GM18502 (cell line): Measurements from ENCODE around the gene UBLCP1.
"Not testable (repeated sequence)": the region's sequence is repeated elsewhere in the genome, so short reads cannot be mapped to it uniquely, and the experiment has no call there.

Experiments
- ATAC-seq: cut with Tn5 transposase; IDR thresholded peaks from one replicate; pipeline ENCODE4 v1.9.1; 2021; ENCODE audit warnings: mild to moderate bottlenecking; ENCODE audit not compliant: unreplicated experiment, poor library complexity

Gene UBLCP1, protein sequence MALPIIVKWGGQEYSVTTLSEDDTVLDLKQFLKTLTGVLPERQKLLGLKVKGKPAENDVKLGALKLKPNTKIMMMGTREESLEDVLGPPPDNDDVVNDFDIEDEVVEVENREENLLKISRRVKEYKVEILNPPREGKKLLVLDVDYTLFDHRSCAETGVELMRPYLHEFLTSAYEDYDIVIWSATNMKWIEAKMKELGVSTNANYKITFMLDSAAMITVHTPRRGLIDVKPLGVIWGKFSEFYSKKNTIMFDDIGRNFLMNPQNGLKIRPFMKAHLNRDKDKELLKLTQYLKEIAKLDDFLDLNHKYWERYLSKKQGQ

DNA sequence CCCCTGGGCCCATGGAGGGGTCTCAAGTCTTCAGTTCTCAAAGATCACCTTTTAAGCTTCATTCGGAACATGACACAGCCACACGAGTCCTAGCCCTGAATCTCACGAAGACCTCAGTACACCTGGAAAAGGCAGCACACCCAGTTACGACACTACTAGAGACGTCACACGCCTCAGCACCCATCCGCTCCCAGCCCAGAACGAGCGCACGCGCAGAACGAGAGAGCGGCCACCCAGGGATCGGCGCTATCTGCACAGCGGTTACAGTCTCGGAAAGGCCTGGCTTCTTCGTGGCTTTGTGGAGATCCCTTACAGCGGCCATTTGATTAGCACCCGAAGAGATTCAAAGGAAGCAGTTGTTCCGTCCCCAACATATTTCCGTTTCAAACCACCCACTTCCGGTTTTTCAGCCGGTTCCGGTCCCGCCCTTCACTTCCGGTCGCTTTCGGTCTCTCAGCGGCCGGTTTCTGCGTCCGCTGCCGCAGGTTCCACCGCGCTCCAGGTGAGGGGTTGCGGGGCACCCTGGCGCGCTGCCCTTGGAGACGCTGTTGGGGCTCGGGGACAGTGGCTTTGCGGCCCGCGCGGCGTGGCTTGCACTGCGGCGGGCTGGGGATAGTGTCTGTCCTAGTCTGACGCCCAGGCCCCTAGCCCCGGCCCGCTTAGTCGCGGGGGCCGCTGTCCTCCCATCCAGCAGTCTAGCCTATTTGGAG, at the start of gene UBLCP1:
TSS of gene UBLCP1 (plus strand) at position 432 of the 710 bp plus-strand sequence. CDS start 5,626 bp downstream, outside the sequence.
- ATAC-seq: peak; percentile 93

DNA sequence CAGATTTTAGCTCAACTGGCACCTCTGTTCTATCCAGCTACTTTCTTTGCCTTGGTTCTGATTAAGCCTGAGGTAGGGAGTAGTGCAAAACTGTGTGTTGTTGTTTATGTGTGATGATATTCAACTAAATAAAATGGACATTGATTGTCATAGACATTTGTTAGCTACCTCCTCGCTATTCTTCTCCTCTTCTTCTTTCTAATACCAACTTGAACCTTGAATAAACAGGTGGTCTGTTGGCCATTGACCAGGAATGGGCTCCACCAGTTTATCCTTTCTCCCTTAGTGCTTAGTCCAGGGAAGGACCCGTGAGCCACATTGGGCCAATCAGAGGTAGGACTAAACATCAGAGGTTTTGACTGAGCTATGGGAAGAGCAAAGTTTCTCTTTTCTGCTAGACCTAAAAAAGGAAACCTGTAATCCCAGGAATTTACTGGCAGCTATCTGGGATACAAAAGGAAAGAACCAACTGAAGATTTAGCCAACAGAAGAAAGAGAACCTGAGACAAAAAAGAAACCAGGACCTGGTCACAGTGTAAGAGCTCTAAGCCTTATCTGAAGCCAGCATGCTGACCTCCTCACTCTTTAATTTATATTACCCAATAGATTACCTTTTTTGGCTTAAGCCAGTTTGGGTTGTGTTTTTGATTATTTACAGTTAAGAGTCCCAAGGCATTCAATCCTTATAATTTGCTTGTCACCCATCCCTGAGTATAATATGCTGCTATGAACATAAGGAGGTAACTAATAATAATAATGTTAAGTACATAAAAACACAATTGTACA, 48.4 kb upstream of the UBLCP1 start:
- ATAC-seq: no peak

DNA sequence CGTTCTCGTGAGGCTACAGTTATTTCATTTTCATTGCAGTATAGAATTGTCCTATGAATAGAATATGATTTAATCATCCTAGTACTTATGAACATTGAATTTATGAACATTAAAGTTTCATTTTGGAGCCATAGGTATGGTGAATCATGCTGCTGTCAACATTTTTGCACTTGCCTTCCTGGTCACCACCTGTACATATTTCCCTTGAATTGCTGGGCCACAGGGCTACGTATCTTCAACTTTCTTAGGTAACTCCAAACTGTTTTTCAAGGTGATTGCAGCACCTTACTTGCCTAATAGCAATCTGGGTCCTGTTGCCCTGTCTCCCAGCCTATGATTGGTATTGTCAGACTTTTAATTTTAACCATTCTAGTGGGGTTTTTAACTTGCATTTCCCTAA, 47.2 kb upstream of the UBLCP1 start:
- ATAC-seq: no peak

DNA sequence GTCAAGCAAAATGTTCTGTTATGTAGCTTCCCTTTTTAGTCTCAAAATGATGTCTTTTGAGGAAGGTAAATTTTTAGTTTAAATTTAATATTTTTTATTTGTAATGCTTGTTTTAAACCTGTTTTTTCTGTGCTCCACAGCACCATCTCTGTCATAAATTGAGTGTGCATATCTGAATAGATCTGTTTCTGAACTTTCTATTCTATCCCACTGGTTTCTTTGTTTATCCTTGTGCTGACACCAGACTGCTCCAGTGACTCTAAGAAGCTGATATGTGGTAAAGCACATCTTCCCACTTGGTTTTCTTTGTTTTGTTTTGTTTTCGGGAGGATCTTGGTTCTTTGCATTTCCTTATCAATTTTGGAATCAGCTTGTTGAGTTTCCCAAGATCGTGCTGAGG, 46.6 kb upstream of the UBLCP1 start:
- no peak for ATAC-seq

DNA sequence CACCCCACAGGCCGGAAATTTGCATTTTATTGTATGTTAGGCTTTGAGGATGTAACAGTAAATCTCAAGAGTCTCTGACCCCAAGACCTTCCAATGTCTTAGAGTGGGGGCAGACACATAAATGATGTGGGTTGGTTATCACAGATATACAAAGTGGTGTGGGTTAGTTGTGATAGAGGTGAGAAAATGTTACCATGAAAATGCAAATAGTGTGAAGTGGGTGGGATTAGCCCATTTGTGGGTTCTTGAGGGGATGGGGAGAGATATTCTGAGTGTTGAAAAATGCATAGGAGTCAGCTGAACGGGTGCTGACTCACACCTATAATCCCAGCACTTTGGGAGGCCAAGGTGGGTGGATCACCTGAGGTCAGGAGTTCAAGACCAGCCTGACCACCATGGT, 45.9 kb upstream of the UBLCP1 start:
- no peak for ATAC-seq

DNA sequence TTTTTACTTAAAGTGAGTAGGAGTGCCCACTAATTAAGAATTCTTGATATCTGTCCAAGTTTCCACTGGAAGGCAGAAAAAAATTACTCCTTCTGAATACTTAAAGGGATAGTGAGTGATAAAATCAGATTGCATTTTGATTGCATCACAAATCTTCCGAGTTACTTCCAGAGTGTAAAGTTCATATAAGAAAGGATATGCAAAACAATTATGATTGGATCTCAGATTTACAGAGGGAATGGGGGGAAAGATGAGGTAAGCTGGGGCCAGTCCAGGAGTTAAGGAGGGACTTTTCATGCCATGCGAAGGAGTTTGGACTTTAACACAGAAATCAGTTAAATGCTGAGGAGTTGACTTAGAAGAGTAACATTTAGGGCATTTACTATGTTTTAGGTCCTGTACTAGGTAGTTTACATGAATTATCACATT, 44.5 kb upstream of the UBLCP1 start:
- no peak for ATAC-seq

DNA sequence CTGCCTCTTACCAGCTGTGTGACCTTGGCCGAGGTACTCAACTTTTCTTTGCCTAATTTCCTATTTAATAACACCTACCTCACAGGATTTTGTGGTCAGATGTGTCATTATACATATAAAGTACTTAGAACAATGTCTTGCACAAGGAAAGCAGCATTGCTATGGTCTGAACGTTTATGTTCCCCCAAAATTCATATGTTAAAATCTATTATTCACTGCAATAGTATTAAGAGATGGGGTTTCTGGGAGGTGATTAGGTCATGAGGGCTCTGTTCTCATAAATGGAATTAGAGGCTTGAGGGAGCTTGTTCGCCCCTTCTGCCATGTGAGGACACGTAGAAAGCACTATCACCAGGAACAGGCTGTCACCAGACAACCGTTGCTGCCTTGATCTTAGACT, 42.9 kb upstream of the UBLCP1 start:
- ATAC-seq: no peak

DNA sequence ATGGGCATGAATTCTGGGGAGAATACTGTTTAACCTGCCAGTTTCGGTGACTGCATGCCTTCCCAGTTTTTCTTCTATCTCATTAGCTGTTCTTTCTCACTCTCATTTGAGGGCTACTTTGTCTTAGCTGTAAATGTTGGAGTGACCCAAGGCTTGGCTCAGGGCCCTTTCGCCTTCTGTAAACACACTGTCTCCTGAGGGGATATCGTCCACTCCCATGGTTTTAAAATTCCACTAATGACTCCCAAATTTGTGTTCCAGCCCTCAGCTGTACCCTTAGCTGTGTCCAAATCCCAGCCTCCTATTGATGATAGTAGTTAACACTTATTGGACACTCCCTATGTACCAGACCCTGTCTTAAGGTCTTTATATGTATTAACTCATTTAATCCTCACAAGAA, 39.6 kb upstream of the UBLCP1 start:
- no peak for ATAC-seq

DNA sequence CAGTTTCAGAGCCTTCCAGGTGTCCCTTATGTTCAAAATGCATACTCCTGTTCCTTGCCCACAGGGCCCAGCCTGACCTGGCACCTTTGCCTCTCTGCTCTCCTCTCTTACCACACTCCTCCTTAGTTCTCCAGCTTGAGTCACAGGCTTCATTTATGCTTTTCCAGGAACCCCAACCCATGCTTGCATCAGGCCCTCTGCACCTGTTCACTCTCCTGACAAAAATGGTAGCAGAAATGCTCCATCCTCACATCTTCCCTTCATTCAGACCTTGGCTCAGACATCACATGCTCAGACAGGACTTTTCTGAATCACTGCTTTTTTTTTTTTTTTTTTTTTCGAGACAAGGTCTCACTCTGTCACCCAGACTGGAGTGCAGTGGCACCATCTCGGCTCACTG, 38.6 kb upstream of the UBLCP1 start:
- ATAC-seq: no peak

DNA sequence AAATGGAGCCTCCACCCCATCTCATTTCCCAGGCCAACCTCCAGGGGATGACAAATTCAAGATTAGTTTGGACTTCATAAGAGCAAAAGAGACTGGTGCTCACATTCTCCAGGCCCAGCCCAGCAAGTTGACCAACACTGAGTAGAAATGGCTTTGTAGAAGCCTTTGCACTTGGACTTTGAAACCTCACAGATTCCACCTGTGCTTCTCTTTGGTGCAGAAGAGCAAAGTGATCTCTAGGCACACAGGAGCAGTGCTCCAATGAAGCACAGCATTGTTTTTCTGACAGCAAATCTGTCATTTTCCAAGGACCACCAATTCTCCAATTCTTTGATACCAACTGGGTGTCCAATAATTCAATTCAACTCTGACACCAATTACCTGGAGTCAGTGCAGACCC, 36.6 kb upstream of the UBLCP1 start:
- no peak for ATAC-seq

DNA sequence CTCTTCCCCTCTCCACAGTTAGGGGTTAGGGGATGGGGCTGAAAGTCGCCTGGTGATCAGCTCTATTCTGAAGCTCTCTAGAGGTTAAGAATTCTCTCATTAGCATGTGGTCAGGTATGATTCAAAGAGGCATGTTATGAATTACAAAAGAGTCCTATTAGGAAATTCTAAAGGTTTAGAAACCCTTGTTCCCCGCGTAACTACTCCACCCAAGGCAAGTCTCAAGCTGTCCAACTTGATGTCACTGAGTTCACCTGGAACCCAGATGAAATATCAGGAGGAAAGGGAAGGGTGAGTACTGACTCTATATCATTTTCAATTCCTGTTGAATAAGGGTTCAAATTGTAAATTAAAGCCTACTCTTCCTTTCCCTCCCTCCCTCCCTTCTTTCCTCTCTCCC, 35.6 kb upstream of the UBLCP1 start:
- no peak for ATAC-seq

DNA sequence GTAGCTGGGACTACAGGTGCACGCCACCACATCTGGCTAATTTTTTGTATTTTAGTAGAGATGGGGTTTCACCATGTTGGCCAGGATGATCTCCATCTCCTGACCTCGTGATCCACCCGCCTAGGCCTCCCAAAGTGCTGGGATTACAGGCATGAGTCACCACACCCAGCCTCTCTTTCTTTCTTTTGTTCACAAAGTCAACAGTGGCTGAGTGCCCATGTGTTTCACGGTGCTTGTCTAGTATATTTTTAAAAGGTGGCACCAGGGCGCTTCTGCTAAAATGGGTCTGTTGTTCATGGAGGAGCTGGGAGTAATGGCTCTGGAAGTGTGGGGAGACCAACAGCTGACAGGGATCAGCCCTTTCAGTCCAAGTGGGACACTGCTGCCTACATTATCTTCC, 35.0 kb upstream of the UBLCP1 start:
- ATAC-seq: not testable (repeated sequence)

DNA sequence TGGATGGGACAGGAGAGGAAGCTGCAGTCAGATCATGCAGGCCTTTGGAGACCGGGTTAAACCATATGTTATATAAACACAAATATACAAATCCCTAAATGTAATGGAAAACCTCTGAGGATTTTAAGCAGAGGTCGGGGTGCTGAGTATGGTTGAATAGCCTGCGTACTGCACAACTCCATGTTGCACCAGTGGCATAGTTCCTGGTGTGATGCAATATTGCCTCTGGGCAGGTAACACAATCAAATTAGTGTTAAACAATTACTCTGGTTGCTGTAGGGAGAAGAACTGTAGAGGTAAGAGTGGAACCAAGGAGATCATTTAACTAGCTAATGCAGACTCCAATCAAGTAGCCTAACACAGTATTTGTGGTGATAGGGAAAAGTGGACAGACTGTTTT, 32.4 kb upstream of the UBLCP1 start:
- ATAC-seq: no peak

DNA sequence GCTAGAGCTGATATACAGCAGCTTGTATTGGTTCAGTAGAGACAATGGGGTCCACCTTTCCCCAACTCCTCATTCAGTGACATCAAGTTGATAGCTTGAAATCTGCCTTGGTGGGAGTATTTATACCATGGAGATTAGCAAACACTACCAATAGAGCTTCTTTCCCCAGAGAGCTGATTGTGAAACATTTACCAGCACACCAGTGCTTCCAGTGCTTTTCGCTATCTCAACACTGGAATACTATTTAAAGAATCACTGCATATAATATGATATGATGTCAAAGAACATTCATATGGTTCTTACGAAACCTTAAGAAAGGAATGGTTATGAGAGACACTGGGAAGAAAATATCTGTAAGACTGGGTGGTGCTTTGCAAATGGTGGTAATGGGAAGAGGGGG, 31.9 kb upstream of the UBLCP1 start:
- no peak for ATAC-seq

DNA sequence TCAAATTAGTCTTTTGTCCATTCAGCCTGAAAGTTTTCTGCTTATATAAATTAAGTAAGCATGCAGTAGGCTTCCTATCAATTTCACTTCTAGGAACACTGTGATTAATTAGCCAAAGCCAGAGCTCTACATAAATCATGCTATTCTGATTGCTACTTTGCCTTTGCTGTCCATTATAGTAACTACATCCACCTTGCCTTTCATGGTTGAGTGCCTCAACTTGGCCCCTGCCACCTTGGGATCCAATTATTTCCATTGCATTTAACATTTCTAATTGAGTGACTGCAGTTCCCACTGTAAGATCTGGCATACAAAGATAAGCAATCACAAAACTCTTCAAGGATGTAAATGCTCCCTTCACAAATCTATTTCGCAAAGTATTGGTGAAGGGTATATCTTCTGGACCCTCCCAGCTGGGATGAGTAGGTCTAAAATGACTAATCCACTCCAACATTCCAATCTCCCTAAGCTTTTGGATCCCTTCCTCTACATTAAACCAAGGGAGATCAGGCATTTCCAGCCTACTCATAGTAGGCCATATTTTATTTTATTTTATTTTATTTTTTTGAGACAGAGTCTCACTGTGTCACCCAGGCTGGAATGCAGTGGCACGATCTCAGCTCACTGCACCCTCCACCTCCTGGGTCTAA, 27.1 kb upstream of the UBLCP1 start:
- ATAC-seq: not testable (repeated sequence)

DNA sequence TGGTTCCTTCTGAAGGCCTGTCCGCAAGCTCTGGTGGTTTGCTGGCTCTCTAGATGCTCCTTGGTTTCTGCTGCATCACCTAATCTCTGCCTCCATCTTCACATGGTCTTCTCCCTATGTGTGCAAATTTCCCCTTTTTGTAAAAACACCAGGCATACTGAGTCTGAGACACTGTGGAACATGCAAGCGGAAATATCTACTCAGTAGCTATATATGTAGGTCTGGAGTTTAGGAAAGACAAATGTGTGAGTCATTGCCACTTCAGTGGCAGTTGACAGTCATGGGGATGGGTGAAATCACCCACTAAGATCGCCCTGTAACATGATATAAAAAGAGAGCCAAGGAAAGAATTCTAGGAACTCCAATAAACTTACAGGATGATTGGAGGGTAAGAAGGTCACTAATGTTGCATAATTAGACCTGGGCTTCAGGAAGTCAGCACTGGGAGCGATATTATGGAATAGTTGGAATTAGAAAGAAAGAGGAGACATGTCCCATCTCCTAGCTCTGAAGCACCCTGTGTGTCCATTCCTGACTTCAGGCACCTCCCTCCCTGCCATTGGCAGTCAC, 22.7 kb upstream of the UBLCP1 start:
- no peak for ATAC-seq

DNA sequence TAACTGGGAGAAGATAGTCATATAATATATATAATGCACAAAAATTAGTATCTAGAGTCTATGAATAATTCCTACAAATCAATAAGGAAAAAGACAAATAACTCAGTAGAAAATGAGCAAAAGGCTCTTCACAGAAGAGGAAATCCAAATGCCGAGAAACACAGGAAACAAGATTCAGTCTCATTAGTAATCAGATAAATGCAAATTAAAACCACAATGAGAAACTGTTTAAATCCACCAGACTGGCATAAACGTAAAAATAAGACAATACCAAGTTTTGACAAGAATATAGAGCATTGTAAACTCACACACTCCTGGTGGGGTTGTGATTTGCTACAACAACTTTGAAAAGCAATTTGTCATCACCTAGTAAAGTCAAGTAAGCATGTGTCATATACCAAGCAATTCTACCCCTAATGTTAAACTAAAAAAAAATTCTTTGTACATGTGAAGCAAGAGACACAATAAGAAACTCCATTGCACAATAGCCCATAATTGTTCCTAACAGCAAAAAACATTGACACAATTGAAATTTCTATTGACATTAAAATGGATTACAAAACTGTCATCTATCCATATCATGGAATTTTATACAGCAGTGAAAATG, 21.0 kb upstream of the UBLCP1 start:
- ATAC-seq: no peak

DNA sequence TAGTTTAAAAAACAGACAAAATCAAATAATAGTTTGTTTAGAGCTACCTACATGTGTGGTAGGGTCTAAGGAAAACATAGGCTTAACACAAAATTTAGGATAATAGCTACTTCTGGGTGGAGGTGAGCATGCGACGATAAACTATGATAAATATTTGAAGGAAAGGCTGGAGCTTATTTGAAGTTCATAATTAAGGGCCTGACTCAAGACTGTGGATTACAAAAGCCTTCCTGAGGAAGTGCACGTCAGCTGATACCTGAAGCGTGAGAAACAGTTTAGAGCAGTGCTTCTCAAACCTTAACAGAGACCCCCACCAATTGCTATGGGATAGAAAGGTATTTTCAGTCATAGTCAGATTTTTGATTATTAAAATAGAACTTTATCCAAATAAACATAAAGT, 20.4 kb upstream of the UBLCP1 start:
- ATAC-seq: no peak

DNA sequence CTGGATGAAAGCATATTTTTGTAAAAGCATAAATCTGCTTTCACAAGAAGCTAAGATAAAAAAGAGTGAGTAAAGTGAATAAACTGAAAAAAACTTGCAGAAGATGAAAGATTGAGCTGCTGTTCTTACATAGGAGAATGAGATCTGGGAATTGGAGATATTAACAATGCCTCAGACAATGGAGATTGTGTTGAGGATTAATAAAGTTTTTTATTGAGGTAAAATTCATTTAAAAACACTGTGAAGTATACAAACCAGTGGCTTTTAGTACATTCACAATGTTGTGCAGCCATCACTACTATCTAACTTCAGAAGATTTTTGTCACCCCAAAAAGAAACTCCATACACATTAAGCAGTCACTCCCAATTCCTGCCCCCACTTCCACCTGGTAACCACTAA, 19.7 kb upstream of the UBLCP1 start:
- no peak for ATAC-seq

DNA sequence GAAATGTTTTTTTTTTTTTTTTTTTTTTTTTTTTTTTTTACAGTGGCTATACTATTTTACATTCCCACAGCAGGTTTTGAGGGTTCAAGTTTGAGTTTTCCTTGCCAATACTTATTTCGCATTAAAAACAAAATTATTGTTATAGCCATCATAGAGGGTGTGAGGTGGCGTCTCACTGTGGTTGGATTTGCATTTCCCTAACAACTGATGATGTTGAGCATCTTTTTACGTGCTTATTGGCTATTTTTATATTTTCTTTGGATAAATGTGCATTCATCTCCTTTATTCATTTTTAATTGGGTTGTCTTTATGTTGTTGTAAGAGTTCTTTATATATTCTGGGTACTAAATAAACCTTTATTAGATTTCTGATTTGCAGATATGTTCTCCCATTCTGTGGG, 18.9 kb upstream of the UBLCP1 start:
- ATAC-seq: no peak
